ENCODE measurements around the gene ALDH1L1. TPM values are rescaled to one million over a fixed set of nuclear protein-coding genes. Genes with fewer than 3 reads are reported as not detected.

Gene ALDH1L1
- total RNA-seq, 1 donor from 2014 or later = not detected

- intact Hi-C loops (cut with micrococcal nuclease) = no loop called here
Measured at GRCh38 chr3:126121074-126121473, 59.3 kb downstream of the ALDH1L1 start.

- intact Hi-C loops (cut with micrococcal nuclease) = no loop called here
Measured at GRCh38 chr3:126119976-126120375, 60.4 kb downstream of the ALDH1L1 start.

- intact Hi-C loops (cut with micrococcal nuclease) = no loop called here
Measured at GRCh38 chr3:126119008-126119675, 61.2 kb downstream of the ALDH1L1 start.

- intact Hi-C loops (cut with micrococcal nuclease) = no loop called here
Measured at GRCh38 chr3:126118591-126118990, 61.8 kb downstream of the ALDH1L1 start.

- intact Hi-C loops (cut with micrococcal nuclease) = no loop called here
Measured at GRCh38 chr3:126117786-126118185, 62.6 kb downstream of the ALDH1L1 start.

- intact Hi-C loops (cut with micrococcal nuclease) = no loop called here
Measured at GRCh38 chr3:126117212-126117611, 63.2 kb downstream of the ALDH1L1 start.

- intact Hi-C loops (cut with micrococcal nuclease) = no loop called here
Measured at GRCh38 chr3:126116526-126116925, 63.9 kb downstream of the ALDH1L1 start.

- intact Hi-C loops (cut with micrococcal nuclease) = no loop called here
Measured at GRCh38 chr3:126114443-126115386, 65.7 kb downstream of the ALDH1L1 start.

GRCh38 chr3:126113733-126114442, 66.5 kb downstream of the ALDH1L1 start:
- intact Hi-C loops (cut with micrococcal nuclease) = no loop called here

- intact Hi-C loops (cut with micrococcal nuclease) = no loop called here
Measured at GRCh38 chr3:126113238-126113555, 67.2 kb downstream of the ALDH1L1 start.

- intact Hi-C loops (cut with micrococcal nuclease) = no loop called here
Measured at GRCh38 chr3:126112531-126113237, 67.7 kb downstream of the ALDH1L1 start.

- intact Hi-C loops (cut with micrococcal nuclease) = no loop called here
Measured at GRCh38 chr3:126111566-126112475, 68.6 kb downstream of the ALDH1L1 start.

- intact Hi-C loops (cut with micrococcal nuclease) = no loop called here
Measured at GRCh38 chr3:126111126-126111551, 69.2 kb downstream of the ALDH1L1 start.

GRCh38 chr3:126110431-126111125, 69.8 kb downstream of the ALDH1L1 start:
- intact Hi-C loops (cut with micrococcal nuclease) = no loop called here

- intact Hi-C loops (cut with micrococcal nuclease) = no loop called here
Measured at GRCh38 chr3:126109880-126110235, 70.5 kb downstream of the ALDH1L1 start.

- intact Hi-C loops (cut with micrococcal nuclease) = no loop called here
Measured at GRCh38 chr3:126109146-126109879, 71.1 kb downstream of the ALDH1L1 start.

GRCh38 chr3:126108676-126109050, 71.7 kb downstream of the ALDH1L1 start:
- intact Hi-C loops (cut with micrococcal nuclease) = no loop called here

GRCh38 chr3:126107957-126108675, 72.3 kb downstream of the ALDH1L1 start:
- intact Hi-C loops (cut with micrococcal nuclease) = no loop called here

Measured in T-helper 1 cell treated with Interleukin-12 subunit alpha and Interleukin-12 subunit beta and Interleukin-4 antibody, amounts not matched to agents 30 ng/mL and 1 ng/mL, for 36 hours (primary cell).